ENCODE measurements around the gene COL4A2.

DNA sequence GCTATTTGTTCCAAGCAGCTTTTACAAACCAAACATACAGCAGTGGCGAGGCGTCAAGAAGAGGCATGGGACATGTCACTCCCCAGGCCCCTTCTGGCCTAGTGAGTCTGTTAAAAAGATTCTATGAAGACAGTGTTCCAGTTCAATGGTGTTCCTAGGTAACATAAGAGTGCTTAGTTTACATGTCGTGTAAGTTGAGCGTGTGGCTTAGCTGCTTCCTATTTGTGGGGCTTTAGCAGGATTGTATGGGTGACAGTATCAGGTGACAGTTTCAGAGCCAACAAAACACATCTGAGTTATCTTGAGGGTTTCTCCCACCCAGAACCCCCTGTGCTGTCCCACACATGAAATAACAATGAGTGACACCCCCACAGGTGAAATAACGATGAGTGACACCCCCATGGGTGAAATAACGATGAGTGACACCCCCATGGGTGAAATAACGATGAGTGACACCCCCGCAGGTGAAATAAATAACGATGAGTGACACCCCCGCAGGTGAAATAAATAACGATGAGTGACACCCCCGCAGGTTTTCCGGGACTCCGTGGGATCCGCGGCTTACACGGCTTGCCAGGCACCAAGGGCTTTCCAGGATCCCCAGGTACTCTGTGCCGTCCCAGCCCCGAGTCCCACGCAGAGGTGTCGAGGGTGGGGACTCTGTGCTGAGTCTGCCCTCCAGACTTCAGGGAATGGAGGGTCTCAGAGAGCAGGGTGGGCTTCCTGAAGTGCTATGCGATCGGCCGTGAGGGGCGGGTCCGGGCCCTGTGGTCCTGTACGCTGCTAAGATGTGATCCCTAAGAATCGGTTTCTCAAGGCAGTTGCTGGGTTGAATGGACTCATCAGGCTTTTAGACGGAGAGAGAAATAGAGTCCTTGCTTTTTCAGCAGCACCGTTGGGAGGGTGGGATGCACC lies 185.9 kb downstream of the COL4A2 start:
- TF ChIP-seq EP300 (IDR thresholded peaks at IDR 0.05) (no peak), POLR2A (IDR thresholded peaks at IDR 0.05) (no peak), POLR2AphosphoS5 (IDR thresholded peaks at IDR 0.05) (no peak)

Measured in suprapubic skin (tissue), 4 donors.